MM.1S (cell line): ENCODE results near the gene CDH22.

Experiments
- DNase-seq: peaks from one replicate; pipeline ENCODE4 v3.0.0-alpha.2; 2015
- H2AFZ ChIP-seq: fragments of 300-600 bp; sonication (generic); 2 replicates; pipeline ENCODE4 v1.6.0; 2016; ENCODE audit warnings: antibody characterized with exemption, low read length
- H3F3A ChIP-seq: fragments of 300-600 bp; sonication (generic); 2 replicates; pipeline ENCODE4 v1.6.1; 2016; ENCODE audit warnings: mild to moderate bottlenecking, antibody characterized with exemption, low read length, moderate library complexity, mixed read lengths; ENCODE audit not compliant: insufficient read depth
- H3K27ac ChIP-seq: fragments of 300-600 bp; sonication (generic); 2 replicates; pipeline ENCODE4 v1.5.1; 2016; ENCODE audit warnings: mild to moderate bottlenecking, low read length
- H3K27me3 ChIP-seq: fragments of 300-600 bp; sonication (generic); replicated peaks from 2 replicates; pipeline ENCODE4 v1.6.0; 2016; ENCODE audit warnings: low read length; ENCODE audit not compliant: insufficient read depth
- H3K36me3 ChIP-seq: fragments of 300-600 bp; sonication (generic); replicated peaks from 2 replicates; pipeline ENCODE4 v1.6.1; 2016; ENCODE audit warnings: mild to moderate bottlenecking, low read length, mixed read lengths; ENCODE audit not compliant: insufficient read depth
- H3K4me1 ChIP-seq: fragments of 300-600 bp; sonication (generic); 2 replicates; pipeline ENCODE4 v1.6.1; 2016; ENCODE audit warnings: low read length, mixed read lengths
- H3K4me2 ChIP-seq: fragments of 300-600 bp; sonication (generic); 2 replicates; pipeline ENCODE4 v1.6.0; 2016; ENCODE audit warnings: low read depth, low read length
- H3K4me3 ChIP-seq: fragments of 300-600 bp; sonication (generic); 2 replicates; pipeline ENCODE4 v1.5.1; 2016; ENCODE audit warnings: low read length, mixed read lengths
- H3K79me2 ChIP-seq: fragments of 300-600 bp; sonication (generic); 2 replicates; pipeline ENCODE4 v1.6.1; 2016; ENCODE audit warnings: mixed run types, low read length, mixed read lengths
- H3K9ac ChIP-seq: fragments of 300-600 bp; sonication (generic); 2 replicates; pipeline ENCODE4 v1.6.1; 2016; ENCODE audit warnings: low read length, mixed read lengths
- H3K9me2 ChIP-seq: fragments of 300-600 bp; sonication (generic); replicated peaks from 2 replicates; pipeline ENCODE4 v1.6.1; 2016; ENCODE audit warnings: mild to moderate bottlenecking, low read length, mixed read lengths; ENCODE audit not compliant: insufficient read depth
- H3K9me3 ChIP-seq: fragments of 300-600 bp; sonication (generic); replicated peaks from 2 replicates; pipeline ENCODE4 v1.6.1; 2016; ENCODE audit warnings: mild to moderate bottlenecking, low read length, mixed read lengths; ENCODE audit not compliant: insufficient read depth
- H4K20me1 ChIP-seq: fragments of 300-600 bp; sonication (generic); 2 replicates; pipeline ENCODE4 v1.6.1; 2016; ENCODE audit warnings: mild to moderate bottlenecking, low read length, moderate library complexity, mixed read lengths; ENCODE audit not compliant: insufficient read depth
- EZH2 ChIP-seq: fragments of 300-600 bp; sonication (generic); optimal IDR thresholded peaks from 2 replicates; pipeline ENCODE3; 2017; ENCODE audit warnings: low read depth, mild to moderate bottlenecking, antibody characterized with exemption, low read length, mixed read lengths
- EZH2phosphoT487 ChIP-seq: fragments of 300-600 bp; sonication (generic); IDR thresholded peaks from 2 replicates; pipeline ENCODE4 v1.6.1; 2018; ENCODE audit warnings: antibody characterized with exemption, low read length
- TF ChIP-seq, protein P1 (sequence below): fragments of 300-600 bp; sonication (generic); IDR thresholded peaks from 2 replicates; pipeline ENCODE4 v1.5.1; 2016; ENCODE audit warnings: antibody characterized with exemption, low read length, mixed read lengths

Gene CDH22

DNA sequence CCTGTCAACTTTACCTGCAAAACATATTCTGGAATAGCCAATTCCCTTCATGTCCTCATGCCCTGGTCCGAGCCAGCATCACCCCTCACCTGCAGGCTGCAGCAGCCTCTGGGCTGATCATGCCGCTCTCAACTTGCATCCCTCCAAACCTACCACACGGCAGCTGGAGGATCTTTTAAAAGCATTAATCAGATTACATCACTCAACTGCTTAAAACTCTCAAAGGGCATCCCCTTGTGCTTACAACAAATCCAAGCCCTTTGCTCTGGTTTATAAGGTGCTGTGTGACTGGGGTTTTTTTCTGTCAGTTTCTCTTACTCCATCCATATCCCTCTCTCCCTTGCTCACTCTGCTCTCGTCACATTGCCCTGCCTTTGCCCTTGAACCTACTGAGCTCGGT lies 166.2 kb downstream of the CDH22 start:
- no peaks in the 10 kb centered on the region for H3K79me2 ChIP-seq
- H4K20me1 ChIP-seq: no peaks in the 10 kb centered on the region
- H3F3A ChIP-seq: no peaks in the 10 kb centered on the region
- no peaks in the 10 kb centered on the region for H3K4me1 ChIP-seq
- H3K36me3 ChIP-seq: no peaks in the 10 kb centered on the region
- no peak overlapping the region for H3K4me2 ChIP-seq
- H3K9me3 ChIP-seq: no peaks in the 10 kb centered on the region
- H3K27ac ChIP-seq: no peak overlapping the region
- no peak overlapping the region for H2AFZ ChIP-seq
- peaks cover 66% of the 10 kb centered on the region for H3K27me3 ChIP-seq
- no peak for DNase-seq
- TF ChIP-seq EZH2phosphoT487: no peak
- TF ChIP-seq EZH2: no peak
- TF ChIP-seq, protein P1, sequence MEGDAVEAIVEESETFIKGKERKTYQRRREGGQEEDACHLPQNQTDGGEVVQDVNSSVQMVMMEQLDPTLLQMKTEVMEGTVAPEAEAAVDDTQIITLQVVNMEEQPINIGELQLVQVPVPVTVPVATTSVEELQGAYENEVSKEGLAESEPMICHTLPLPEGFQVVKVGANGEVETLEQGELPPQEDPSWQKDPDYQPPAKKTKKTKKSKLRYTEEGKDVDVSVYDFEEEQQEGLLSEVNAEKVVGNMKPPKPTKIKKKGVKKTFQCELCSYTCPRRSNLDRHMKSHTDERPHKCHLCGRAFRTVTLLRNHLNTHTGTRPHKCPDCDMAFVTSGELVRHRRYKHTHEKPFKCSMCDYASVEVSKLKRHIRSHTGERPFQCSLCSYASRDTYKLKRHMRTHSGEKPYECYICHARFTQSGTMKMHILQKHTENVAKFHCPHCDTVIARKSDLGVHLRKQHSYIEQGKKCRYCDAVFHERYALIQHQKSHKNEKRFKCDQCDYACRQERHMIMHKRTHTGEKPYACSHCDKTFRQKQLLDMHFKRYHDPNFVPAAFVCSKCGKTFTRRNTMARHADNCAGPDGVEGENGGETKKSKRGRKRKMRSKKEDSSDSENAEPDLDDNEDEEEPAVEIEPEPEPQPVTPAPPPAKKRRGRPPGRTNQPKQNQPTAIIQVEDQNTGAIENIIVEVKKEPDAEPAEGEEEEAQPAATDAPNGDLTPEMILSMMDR: no peak
- H3K9me2 ChIP-seq: no peaks in the 10 kb centered on the region
- no peak overlapping the region for H3K4me3 ChIP-seq
- H3K9ac ChIP-seq: no peak overlapping the region

DNA sequence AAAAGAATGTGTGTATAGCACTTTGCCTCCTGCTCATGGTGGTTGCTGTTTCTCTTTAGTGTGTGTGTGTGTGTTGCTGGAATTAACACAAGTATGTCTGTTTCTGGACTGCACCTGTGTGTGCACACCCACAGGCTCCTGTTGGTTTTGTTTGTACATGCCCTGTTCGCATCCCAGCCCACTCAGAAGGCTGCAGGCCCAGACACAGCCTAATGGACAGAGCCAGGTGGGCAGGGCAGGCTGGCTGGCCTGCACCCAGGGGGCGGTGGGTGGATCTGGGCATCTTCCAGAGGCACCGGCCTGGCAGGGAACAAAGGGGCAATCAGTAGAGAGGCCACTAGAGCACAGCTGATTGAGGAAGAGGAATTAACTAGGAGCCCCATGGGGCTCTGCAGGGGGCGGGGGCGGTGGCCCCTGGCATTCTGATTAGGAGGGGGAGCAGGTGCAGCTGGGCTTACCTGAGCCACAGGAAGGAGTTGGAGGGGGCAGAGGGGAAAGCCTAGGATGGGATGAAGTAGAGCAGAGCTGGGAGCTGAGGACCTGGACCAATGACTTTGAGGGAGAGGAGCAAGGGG lies 168.3 kb downstream of the CDH22 start:
- H3K4me2 ChIP-seq: no peak overlapping the region
- peaks cover 53% of the 10 kb centered on the region for H3K27me3 ChIP-seq

DNA sequence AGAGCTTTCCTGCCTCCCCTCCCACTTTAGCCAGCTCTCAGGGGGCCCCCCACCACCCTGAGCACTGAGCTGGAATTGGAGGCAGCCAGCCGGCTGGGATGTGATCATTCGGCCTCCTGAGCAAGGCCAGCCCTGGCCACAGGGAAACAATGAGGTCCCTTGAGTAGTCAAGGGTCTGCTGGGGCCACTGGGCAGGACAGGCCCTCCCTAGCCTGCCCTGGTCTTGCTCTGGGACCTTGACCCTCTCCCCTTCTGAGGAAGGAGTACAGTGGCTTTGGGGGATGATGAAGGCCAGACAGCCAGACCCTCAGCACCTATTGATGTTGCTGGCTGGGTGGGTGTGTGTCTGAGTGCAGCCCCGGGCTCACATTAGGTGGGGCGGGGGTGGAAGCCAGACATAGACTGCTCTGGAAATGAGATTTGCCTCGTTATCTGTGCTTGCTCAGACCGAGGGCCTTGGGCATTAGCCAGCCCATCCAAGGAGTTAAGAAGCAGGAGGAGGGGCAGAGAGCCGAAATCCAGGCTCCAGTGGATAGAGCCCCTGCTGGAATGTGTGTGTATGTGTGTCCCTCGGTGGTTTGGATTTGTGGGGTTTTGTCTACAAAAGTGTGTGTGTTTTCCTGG lies 168.9 kb downstream of the CDH22 start:
- Histone ChIP-seq H3K9ac (no peak overlapping the region), H3K36me3 (no peaks in the 10 kb centered on the region), H3K4me1 (no peaks in the 10 kb centered on the region), H3K4me3 (no peak overlapping the region), H3K79me2 (no peaks in the 10 kb centered on the region), H3F3A (no peaks in the 10 kb centered on the region), H3K27ac (no peak overlapping the region), H3K27me3 (peaks cover 53% of the 10 kb centered on the region), H2AFZ (no peak overlapping the region), H3K9me2 (no peaks in the 10 kb centered on the region), H4K20me1 (no peaks in the 10 kb centered on the region), H3K4me2 (no peak overlapping the region), H3K9me3 (no peaks in the 10 kb centered on the region)
- TF ChIP-seq EZH2 (no peak), EZH2phosphoT487 (no peak)
- TF ChIP-seq, protein P1: no peak
- DNase-seq: no peak

More for the DNA sequence above, 168.3 kb downstream of the CDH22 start:
- DNase-seq: no peak
- no peaks in the 10 kb centered on the region for H3K4me1 ChIP-seq
- no peak for TF ChIP-seq EZH2
- no peak for TF ChIP-seq EZH2phosphoT487
- TF ChIP-seq, protein P1: no peak
- no peaks in the 10 kb centered on the region for H4K20me1 ChIP-seq
- H3K36me3 ChIP-seq: no peaks in the 10 kb centered on the region
- no peaks in the 10 kb centered on the region for H3K9me2 ChIP-seq
- H3K27ac ChIP-seq: no peak overlapping the region
- no peaks in the 10 kb centered on the region for H3K79me2 ChIP-seq
- H3K4me3 ChIP-seq: no peak overlapping the region
- H3K9ac ChIP-seq: no peak overlapping the region
- no peaks in the 10 kb centered on the region for H3F3A ChIP-seq
- no peak overlapping the region for H2AFZ ChIP-seq
- H3K9me3 ChIP-seq: no peaks in the 10 kb centered on the region
